ENCODE data around the gene KCNJ16. TPM values are rescaled to one million over a fixed set of nuclear protein-coding genes. Genes with fewer than 3 reads are reported as not detected.

The KCNJ16 gene
- total RNA-seq, 1 experiment from 2014 or later, result not detected

- no peaks in the 10 kb centered on the region for H3K9me3 ChIP-seq (ENCODE audit: low read length)
- BruUV-seq (replicated peaks), result no TSS peak
- no peak overlapping the region for H2AFZ ChIP-seq (ENCODE audit: low read length)
- H3K4me2 ChIP-seq (ENCODE audit: low read length), result peak overlapping the region; percentile 50
- H3K9ac ChIP-seq (ENCODE audit: low read length), result no peak overlapping the region
- DNase-seq, result peak; percentile 66
- H3F3A ChIP-seq (ENCODE audit: low read length, unreplicated experiment), result no peaks in the 10 kb centered on the region
- no peak overlapping the region for H3K27ac ChIP-seq (ENCODE audit: low read length)
- H3K79me2 ChIP-seq (ENCODE audit: low read length), result no peaks in the 10 kb centered on the region
- no peak overlapping the region for H3K4me3 ChIP-seq (ENCODE audit: low read length)
- peaks cover 13% of the 10 kb centered on the region; the same call in 1 of the 2 replicates for H3K27me3 ChIP-seq (ENCODE audit: low read length)
- POLR2A ChIA-PET (ENCODE audit: unreplicated experiment), result interaction anchor here (0.6 kb wide), 2 partner anchors 13 to 676 kb away, joined by 3 read pairs; no protein-coding TSS in a partner anchor
- no peaks in the 10 kb centered on the region for H3K9me2 ChIP-seq (replicated peaks; ENCODE audit: low read length)
- peaks cover 23% of the 10 kb centered on the region for H3K4me1 ChIP-seq (ENCODE audit: insufficient read depth, low read length)
- CTCF ChIA-PET, result interaction anchor here (0.5 to 0.6 kb wide), 2 partner anchors 370 to 440 kb away, joined by 4 to 5 read pairs; no protein-coding TSS in a partner anchor
- no peaks in the 10 kb centered on the region for H3K36me3 ChIP-seq (ENCODE audit: low read depth, low read length)
- H4K20me1 ChIP-seq (ENCODE audit: low read length), result no peaks in the 10 kb centered on the region
- TF ChIP-seq EZH2phosphoT487 (IDR thresholded peaks at IDR 0.05; ENCODE audit: borderline replicate concordance, low read length) (no peak), CTCF (conservative IDR thresholded peaks at IDR 0.05; ENCODE audit: low read depth, low read length) (no peak), EZH2 (IDR thresholded peaks at IDR 0.05; ENCODE audit: low read length, unreplicated experiment) (no peak)
- intact Hi-C loops (cut with micrococcal nuclease), result loop anchor here (5.0 kb wide), 2 partner anchors 225 to 440 kb away; no protein-coding TSS in a partner anchor
- ATAC-seq, result peak; percentile 72
These were observed 106.8 kb downstream of the KCNJ16 start for GRCh38 chr17:70181866-70182265.

- DNase-seq (no peak), ATAC-seq (no peak)
- H3K9me3 ChIP-seq (ENCODE audit: low read length), result no peaks in the 10 kb centered on the region
- BruUV-seq (replicated peaks), result no TSS peak
- POLR2A ChIA-PET (ENCODE audit: unreplicated experiment), result no interaction called here
- no peaks in the 10 kb centered on the region for H3K36me3 ChIP-seq (ENCODE audit: low read depth, low read length)
- no peaks in the 10 kb centered on the region for H3F3A ChIP-seq (ENCODE audit: low read length, unreplicated experiment)
- no peak overlapping the region for H3K27ac ChIP-seq (ENCODE audit: low read length)
- H3K4me2 ChIP-seq (ENCODE audit: low read length), result no peak overlapping the region
- H3K27me3 ChIP-seq (ENCODE audit: low read length), result no peaks in the 10 kb centered on the region
- H3K4me1 ChIP-seq (ENCODE audit: insufficient read depth, low read length), result peaks cover 23% of the 10 kb centered on the region
- H3K9ac ChIP-seq (ENCODE audit: low read length), result no peak overlapping the region
- CTCF ChIA-PET, result no interaction called here
- intact Hi-C loops (cut with micrococcal nuclease), result loop anchor here (5.0 kb wide), 2 partner anchors 224 to 439 kb away; no protein-coding TSS in a partner anchor
- no peak for TF ChIP-seq EZH2phosphoT487 (IDR thresholded peaks at IDR 0.05; ENCODE audit: borderline replicate concordance, low read length)
- H4K20me1 ChIP-seq (ENCODE audit: low read length), result no peaks in the 10 kb centered on the region
- no peak overlapping the region for H3K4me3 ChIP-seq (ENCODE audit: low read length)
- H3K79me2 ChIP-seq (ENCODE audit: low read length), result no peaks in the 10 kb centered on the region
- no peaks in the 10 kb centered on the region for H3K9me2 ChIP-seq (replicated peaks; ENCODE audit: low read length)
- H2AFZ ChIP-seq (ENCODE audit: low read length), result no peak overlapping the region
These were observed 108.5 kb downstream of the KCNJ16 start for GRCh38 chr17:70183508-70183907.

GRCh38 chr17:70184207-70184606 lies 109.2 kb downstream of the KCNJ16 start:
- intact Hi-C loops (cut with micrococcal nuclease), result loop anchor here (5.0 kb wide), 2 partner anchors 223 to 438 kb away; no protein-coding TSS in a partner anchor
- Histone ChIP-seq H3K9me3 (ENCODE audit: low read length) (no peaks in the 10 kb centered on the region), H3K36me3 (ENCODE audit: low read depth, low read length) (no peaks in the 10 kb centered on the region), H3K9me2 (replicated peaks; ENCODE audit: low read length) (no peaks in the 10 kb centered on the region), H3K4me2 (ENCODE audit: low read length) (peak overlapping the region; percentile 76; the same call in 1 of the 2 replicates), H2AFZ (ENCODE audit: low read length) (no peak overlapping the region), H3K4me1 (ENCODE audit: insufficient read depth, low read length) (peaks cover 23% of the 10 kb centered on the region), H3K79me2 (ENCODE audit: low read length) (no peaks in the 10 kb centered on the region), H3K27ac (ENCODE audit: low read length) (no peak overlapping the region), H3K4me3 (ENCODE audit: low read length) (no peak overlapping the region), H3F3A (ENCODE audit: low read length, unreplicated experiment) (no peaks in the 10 kb centered on the region), H3K27me3 (ENCODE audit: low read length) (no peaks in the 10 kb centered on the region), H4K20me1 (ENCODE audit: low read length) (no peaks in the 10 kb centered on the region), H3K9ac (ENCODE audit: low read length) (no peak overlapping the region)
- CTCF ChIA-PET, result no interaction called here
- POLR2A ChIA-PET (ENCODE audit: unreplicated experiment), result no interaction called here
- ATAC-seq (no peak), DNase-seq (no peak)
- BruUV-seq (replicated peaks), result no TSS peak
- TF ChIP-seq EZH2phosphoT487 (IDR thresholded peaks at IDR 0.05; ENCODE audit: borderline replicate concordance, low read length), result no peak
